ENCODE data around the gene BCL2L2.

- TF ChIP-seq CTCF (IDR thresholded peaks at IDR 0.05) (no peak), EP300 (IDR thresholded peaks at IDR 0.05) (no peak)
Observed at GRCh38 chr14:23258256-23258655, 48.4 kb upstream of the BCL2L2 start.
